IMR-90 (cell line): ENCODE results near the gene SLC2A8. TPM values are rescaled to one million over a fixed set of nuclear protein-coding genes. Genes with fewer than 3 reads are reported as not detected.

Source experiments
- ATAC-seq: fragments of 200-7000 bp; cut with Tn5 transposase; 2 replicates; pipeline ENCODE4 v1.9.1; 2020; ENCODE audit warnings: low read depth, mild to moderate bottlenecking, moderate library complexity
- BruUV-seq: library from RNA; stranded (reverse); fragments of 400-500 nt; replicated peaks from 2 replicates; lab custom pipeline; 2021; lab: Mats Ljungman, UMichigan
- CTCF ChIA-PET: fragments of 300-600 bp; formaldehyde crosslinking; extraction: SDS; loops from one replicate; lab custom pipeline; 2021; ENCODE audit warnings: antibody characterized with exemption; lab: Yijun Ruan, JAX
- POLR2A ChIA-PET: fragments of 300-600 bp; sonication (Branson Sonifier 250); formaldehyde crosslinking; loops from one replicate; lab custom pipeline; 2022; ENCODE audit warnings: antibody characterized with exemption; ENCODE audit not compliant: unreplicated experiment; lab: Charles Lee
- DNase-seq: peaks from one replicate; pipeline ENCODE4 v3.0.0; 2013
- H2AFZ ChIP-seq: replicated peaks from 2 replicates; pipeline ENCODE3; 2013; ENCODE audit warnings: low read length, mild to moderate bottlenecking; ENCODE audit not compliant: poor library complexity
- H2AK5ac ChIP-seq: 2 replicates; pipeline ENCODE4 v1.6.1; 2013; ENCODE audit warnings: low read depth, low read length, inconsistent platforms
- H2AK9ac ChIP-seq: replicated peaks from 2 replicates; pipeline ENCODE3; 2013; ENCODE audit warnings: mild to moderate bottlenecking, low read depth, low read length, moderate library complexity; ENCODE audit not compliant: poor library complexity
- H2BK120ac ChIP-seq: 2 replicates; pipeline ENCODE4 v1.6.1; 2013; ENCODE audit warnings: low read depth, low read length, inconsistent platforms
- H2BK15ac ChIP-seq: 3 replicates; pipeline ENCODE4 v1.6.1; 2013; ENCODE audit warnings: low read depth, low read length, inconsistent platforms
- H2BK20ac ChIP-seq: 2 replicates; pipeline ENCODE4 v1.6.1; 2013; ENCODE audit warnings: low read depth, mild to moderate bottlenecking, inconsistent platforms, low read length, moderate library complexity
- H2BK5ac ChIP-seq: 2 replicates; pipeline ENCODE4 v1.6.1; 2013; ENCODE audit warnings: mild to moderate bottlenecking, low read depth, low read length, inconsistent platforms; ENCODE audit not compliant: poor library complexity, severe bottlenecking
- H3K14ac ChIP-seq: replicated peaks from 2 replicates; pipeline ENCODE4 v1.6.1; 2013; ENCODE audit warnings: low read depth, low read length, inconsistent platforms
- H3K18ac ChIP-seq: 2 replicates; pipeline ENCODE4 v1.6.1; 2013; ENCODE audit warnings: low read depth, low read length, control low read depth
- H3K23ac ChIP-seq: 2 replicates; pipeline ENCODE4 v1.6.1; 2013; ENCODE audit warnings: low read depth, low read length, inconsistent platforms
- H3K27ac ChIP-seq: 2 replicates; pipeline ENCODE4 v1.5.1; 2013; ENCODE audit warnings: mild to moderate bottlenecking, control low read depth, low read length; ENCODE audit not compliant: insufficient read depth
- H3K27me3 ChIP-seq: 2 replicates; pipeline ENCODE4 v1.6.1; 2013; ENCODE audit warnings: low read length; ENCODE audit not compliant: control insufficient read depth, insufficient read depth
- H3K36me3 ChIP-seq: 2 replicates; pipeline ENCODE4 v1.6.1; 2013; ENCODE audit warnings: low read length, mixed read lengths; ENCODE audit not compliant: control insufficient read depth, insufficient read depth
- H3K4ac ChIP-seq: 2 replicates; pipeline ENCODE4 v1.6.1; 2013; ENCODE audit warnings: low read depth, low read length, inconsistent platforms
- H3K4me1 ChIP-seq: 2 replicates; pipeline ENCODE4 v1.6.1; 2013; ENCODE audit warnings: low read length, mixed read lengths; ENCODE audit not compliant: control insufficient read depth, insufficient read depth
- H3K4me2 ChIP-seq: 2 replicates; pipeline ENCODE4 v1.6.1; 2013; ENCODE audit warnings: low read depth, mild to moderate bottlenecking, control low read depth, low read length, moderate library complexity
- H3K4me3 ChIP-seq: 2 replicates; pipeline ENCODE4 v1.5.1; 2013; ENCODE audit warnings: low read depth, mild to moderate bottlenecking, control low read depth, low read length, moderate library complexity; ENCODE audit not compliant: insufficient read depth
- H3K56ac ChIP-seq: 2 replicates; pipeline ENCODE4 v1.6.1; 2013; ENCODE audit warnings: low read length, inconsistent platforms; ENCODE audit not compliant: insufficient read depth; ENCODE audit errors: extremely low read depth
- H3K79me1 ChIP-seq, 2 experiments: 2 replicates each; pipeline ENCODE4 v1.6.1; 2013; ENCODE audit warnings: low read length in 2 of 2, inconsistent platforms in 1 of 2, low read depth in 1 of 2
- H3K9ac ChIP-seq: 2 replicates; pipeline ENCODE4 v1.6.1; 2013; ENCODE audit warnings: low read depth, low read length, control low read depth
- H3K9me1 ChIP-seq: 2 replicates; pipeline ENCODE4 v1.6.1; 2013; ENCODE audit warnings: low read length, inconsistent platforms; ENCODE audit not compliant: insufficient read depth
- H3K9me3 ChIP-seq: 2 replicates; pipeline ENCODE4 v1.6.1; 2013; ENCODE audit warnings: low read length; ENCODE audit not compliant: control insufficient read depth, insufficient read depth
- H4K20me1 ChIP-seq: 2 replicates; pipeline ENCODE4 v1.6.1; 2013; ENCODE audit warnings: low read length, inconsistent platforms; ENCODE audit not compliant: insufficient read depth
- H4K5ac ChIP-seq: 2 replicates; pipeline ENCODE4 v1.6.1; 2013; ENCODE audit warnings: mild to moderate bottlenecking, low read depth, low read length, control low read depth
- H4K8ac ChIP-seq, 2 experiments: 2 replicates each; pipeline ENCODE4 v1.6.1; 2013; ENCODE audit warnings: low read depth in 2 of 2, low read length in 2 of 2, control low read depth in 1 of 2, inconsistent platforms in 1 of 2
- H4K91ac ChIP-seq: 2 replicates; pipeline ENCODE4 v1.6.1; 2013; ENCODE audit warnings: low read depth, low read length, inconsistent platforms; ENCODE audit not compliant: insufficient read depth
- BHLHE40 ChIP-seq: fragments of 150-350 bp; IDR thresholded peaks from 2 replicates; pipeline ENCODE4 v1.6.1; 2016; ENCODE audit warnings: mild to moderate bottlenecking, low read depth, low read length
- CEBPB ChIP-seq: IDR thresholded peaks from 2 replicates; pipeline ENCODE4 v1.6.1; 2012; ENCODE audit warnings: low read depth, low read length, improper control_type of control experiment
- CHD1 ChIP-seq: IDR thresholded peaks from 2 replicates; pipeline ENCODE4 v1.6.1; 2012; ENCODE audit warnings: low read depth, low read length, improper control_type of control experiment
- CTCF ChIP-seq: conservative IDR thresholded peaks from 2 replicates; pipeline ENCODE4 v1.5.1; 2012; ENCODE audit warnings: mild to moderate bottlenecking, low read depth, low read length, improper control_type of control experiment
- ELK1 ChIP-seq: fragments of 150-350 bp; IDR thresholded peaks from 2 replicates; pipeline ENCODE4 v1.6.1; 2016; ENCODE audit warnings: low read depth, mild to moderate bottlenecking, low read length, moderate library complexity, borderline replicate concordance
- MAFK ChIP-seq: IDR thresholded peaks from 2 replicates; pipeline ENCODE4 v1.6.1; 2012; ENCODE audit warnings: low read depth, low read length, improper control_type of control experiment
- MAZ ChIP-seq: IDR thresholded peaks from 2 replicates; pipeline ENCODE4 v1.6.1; 2012; ENCODE audit warnings: low read depth, mild to moderate bottlenecking, low read length, improper control_type of control experiment, moderate library complexity, borderline replicate concordance
- MXI1 ChIP-seq: IDR thresholded peaks from 2 replicates; pipeline ENCODE4 v1.6.1; 2012; ENCODE audit warnings: low read depth, mild to moderate bottlenecking, low read length, moderate library complexity, borderline replicate concordance
- NFE2L2 ChIP-seq: fragments of 150-350 bp; IDR thresholded peaks from 2 replicates; pipeline ENCODE4 v1.6.1; 2016; ENCODE audit warnings: low read depth, mild to moderate bottlenecking, low read length
- POLR2A ChIP-seq: IDR thresholded peaks from 2 replicates; pipeline ENCODE4 v1.6.1; 2012; ENCODE audit warnings: mild to moderate bottlenecking, low read depth, low read length
- RAD21 ChIP-seq: IDR thresholded peaks from 2 replicates; pipeline ENCODE4 v1.6.1; 2012; ENCODE audit warnings: low read length, improper control_type of control experiment
- RFX5 ChIP-seq: IDR thresholded peaks from 2 replicates; pipeline ENCODE4 v1.8.0; 2012; ENCODE audit warnings: low read depth, mild to moderate bottlenecking, low read length, moderate library complexity
- SMC3 ChIP-seq: fragments of 150-350 bp; IDR thresholded peaks from 2 replicates; pipeline ENCODE4 v1.6.1; 2016; ENCODE audit warnings: low read depth, mild to moderate bottlenecking, antibody characterized with exemption, low read length, moderate library complexity
- USF2 ChIP-seq: fragments of 150-350 bp; IDR thresholded peaks from 2 replicates; pipeline ENCODE4 v1.6.1; 2017; ENCODE audit warnings: mild to moderate bottlenecking, antibody characterized with exemption, low read length, low read depth
- WGBS, 2 experiments: methylation state at CpG; one replicate each; pipeline versions ENCODE4 v1.1.5 to v1.1.7; 2013; ENCODE audit warnings: missing lambda C conversion rate in 2 of 2; ENCODE audit not compliant: insufficient read length in 1 of 2; ENCODE audit errors: extremely low coverage in 2 of 2; 5-methylcytosine and 5-hydroxymethylcytosine counted together
- dilution Hi-C: fragments of 300-500 bp; cut with HindIII; formaldehyde crosslinking; loops from one replicate; pipeline ENCODE4 v1.14.3; 2018; ENCODE audit warnings: low sequenced_read_pairs; ENCODE audit not compliant: unreplicated experiment
- in situ Hi-C: fragments of 300-500 bp; cut with MboI; formaldehyde crosslinking; loops from 3 replicates; pipeline ENCODE4 v1.14.3; 2019; ENCODE audit warnings: low sequenced_read_pairs, inconsistent platforms, mixed read lengths
- intact Hi-C: fragments of 100-400 bp; cut with micrococcal nuclease; formaldehyde crosslinking; loops from 2 replicates; pipeline ENCODE4 v1.10.0; 2022
- polyA plus RNA-seq, 3 experiments: library from polyadenylated mRNA; depleted of rRNA; stranded (reverse); fragments of >200 nt; gene quantifications; 2 replicates each; pipeline ENCODE4 v1.2.3, GENCODE V29; 2012; ENCODE audit warnings: low replicate concordance in 1 of 3
- total RNA-seq: library from RNA; depleted of rRNA; stranded (reverse); fragments of >200 nt; gene quantifications from 2 replicates; pipeline ENCODE4 v1.2.3, GENCODE V29; 2012

SLC2A8 gene
- total and polyA plus RNA-seq, 2 of the 4 experiments (the other 2 are of a cell fraction): 9.0 to 12.0 TPM

GRCh38 chr9:127415657-127416056 is 18.7 kb downstream of the SLC2A8 start:
- Histone ChIP-seq H2BK120ac (no peak overlapping the region), H3K4me1 (peaks cover 2% of the 10 kb centered on the region), H2AFZ (no peak overlapping the region), H3K27me3 (no peaks in the 10 kb centered on the region), H2AK5ac (no peak overlapping the region), H4K5ac (no peak overlapping the region), H4K8ac (no peak overlapping the region), H3K4me3 (no peak overlapping the region), H3K79me1 (no peaks in the 10 kb centered on the region), H4K20me1 (no peaks in the 10 kb centered on the region), H3K4me2 (no peak overlapping the region), H3K4ac (no peak overlapping the region), H3K9me1 (peaks cover 5% of the 10 kb centered on the region; the same call in 1 of the 2 replicates), H3K56ac (no peak overlapping the region), H3K18ac (no peak overlapping the region), H3K14ac (no peak overlapping the region), H3K9ac (no peak overlapping the region), H4K91ac (no peak overlapping the region), H3K23ac (no peak overlapping the region), H2BK20ac (no peak overlapping the region), H3K27ac (no peak overlapping the region), H3K9me3 (no peaks in the 10 kb centered on the region), H2BK5ac (no peak overlapping the region), H2BK15ac (no peak overlapping the region), H2AK9ac (no peak overlapping the region), H3K36me3 (0 out of 2 replicates have a peak, but pooled peaks cover 2% of the 10 kb centered on the region)
- intact Hi-C loops (no loop called here), in situ Hi-C loops (no loop called here), dilution Hi-C loops (no loop called here)
- BruUV-seq: no TSS peak
- ChIA-PET CTCF (no interaction called here), POLR2A (interaction anchor here (0.6 kb wide), 1 partner anchor 154 kb away, joined by 4 read pairs; no protein-coding TSS in a partner anchor)
- ATAC-seq: no peak
- no CpG with 5 or more reads among the region's 1 CpG for WGBS, 2 experiments
- DNase-seq: no peak
- no peak for TF ChIP-seq ELK1
- TF ChIP-seq CEBPB: no peak
- no peak for TF ChIP-seq RAD21
- no peak for TF ChIP-seq MAZ
- TF ChIP-seq CHD1: no peak
- TF ChIP-seq MAFK: no peak
- TF ChIP-seq RFX5: no peak
- TF ChIP-seq POLR2A: no peak
- no peak for TF ChIP-seq CTCF
- TF ChIP-seq BHLHE40: no peak
- TF ChIP-seq SMC3: no peak
- no peak for TF ChIP-seq USF2
- TF ChIP-seq NFE2L2: no peak
- TF ChIP-seq MXI1: no peak
